GM12878 (cell line): ENCODE results near the gene LASP1.

ENCODE experiments used
- CEBPB ChIP-seq, 2 experiments: fragments of 150-350 bp in 1 of 2; IDR thresholded peaks; 2 replicates each; pipeline ENCODE4 v1.6.1; 2012 to 2014; ENCODE audit warnings: low read depth in 2 of 2, low read length in 2 of 2, borderline replicate concordance in 1 of 2, inconsistent platforms in 1 of 2
- MAX ChIP-seq: IDR thresholded peaks from 2 replicates; pipeline ENCODE4 v1.6.1; 2012; ENCODE audit warnings: low read depth, low read length, improper control_type of control experiment
- NFYB ChIP-seq: IDR thresholded peaks from 2 replicates; pipeline ENCODE4 v1.6.1; 2011; ENCODE audit warnings: low read depth, mild to moderate bottlenecking, low read length, improper control_type of control experiment, moderate library complexity; ENCODE audit not compliant: insufficient read depth
- POLR2A ChIP-seq: IDR thresholded peaks from 2 replicates; pipeline ENCODE4 v1.6.1; 2011; ENCODE audit warnings: low read depth, mild to moderate bottlenecking, low read length
- RFX5 ChIP-seq: IDR thresholded peaks from 2 replicates; pipeline ENCODE4 v1.6.1; 2011; ENCODE audit warnings: low read depth, low read length, improper control_type of control experiment

DNA sequence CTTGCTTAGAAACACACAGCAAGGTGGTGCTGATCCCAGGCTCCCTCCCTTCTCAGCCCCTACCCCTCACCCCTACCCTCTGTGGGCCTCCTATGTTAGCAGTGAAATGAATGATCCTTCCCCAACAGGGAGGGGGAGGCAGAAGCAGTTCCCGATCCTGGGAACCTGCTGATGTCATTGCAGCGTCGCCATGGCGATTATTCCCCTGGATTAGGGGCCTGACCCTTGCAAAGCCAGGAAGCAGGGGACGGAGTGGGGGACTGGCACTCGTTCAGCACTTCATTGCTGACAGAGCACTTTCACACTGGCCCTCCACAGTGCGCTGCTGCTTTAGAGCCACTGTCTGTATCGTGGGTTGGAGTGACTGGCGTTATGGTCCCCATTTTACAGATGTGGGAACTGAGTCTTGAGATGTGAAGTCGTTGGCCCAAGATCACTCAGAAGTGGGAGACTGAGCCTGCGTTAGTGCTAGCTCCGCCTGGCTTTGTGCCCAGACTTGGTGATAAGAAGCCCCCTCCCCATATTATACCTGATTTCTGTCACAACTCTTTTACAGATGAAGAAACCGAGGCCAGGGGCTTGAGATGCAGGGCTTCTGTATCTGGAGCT is 26.6 kb downstream of the LASP1 start:
- no peak for TF ChIP-seq NFYB
- no peak for TF ChIP-seq MAX
- TF ChIP-seq POLR2A, result peak; percentile 50; the same call in 1 of the 2 replicates
- no peak for TF ChIP-seq CEBPB (IDR thresholded peaks at IDR 0.05; ENCODE audit: borderline replicate concordance in 1 of 2, low read depth in 2 of 2, low read length in 2 of 2)
- TF ChIP-seq RFX5, result no peak
